ENCODE data around the gene POU2AF2. TPM values are rescaled to one million over a fixed set of nuclear protein-coding genes. Genes with fewer than 3 reads are reported as not detected.

Gene POU2AF2
- polyA plus RNA-seq, 12 donors = 0.14 TPM; not detected in 11

DNA sequence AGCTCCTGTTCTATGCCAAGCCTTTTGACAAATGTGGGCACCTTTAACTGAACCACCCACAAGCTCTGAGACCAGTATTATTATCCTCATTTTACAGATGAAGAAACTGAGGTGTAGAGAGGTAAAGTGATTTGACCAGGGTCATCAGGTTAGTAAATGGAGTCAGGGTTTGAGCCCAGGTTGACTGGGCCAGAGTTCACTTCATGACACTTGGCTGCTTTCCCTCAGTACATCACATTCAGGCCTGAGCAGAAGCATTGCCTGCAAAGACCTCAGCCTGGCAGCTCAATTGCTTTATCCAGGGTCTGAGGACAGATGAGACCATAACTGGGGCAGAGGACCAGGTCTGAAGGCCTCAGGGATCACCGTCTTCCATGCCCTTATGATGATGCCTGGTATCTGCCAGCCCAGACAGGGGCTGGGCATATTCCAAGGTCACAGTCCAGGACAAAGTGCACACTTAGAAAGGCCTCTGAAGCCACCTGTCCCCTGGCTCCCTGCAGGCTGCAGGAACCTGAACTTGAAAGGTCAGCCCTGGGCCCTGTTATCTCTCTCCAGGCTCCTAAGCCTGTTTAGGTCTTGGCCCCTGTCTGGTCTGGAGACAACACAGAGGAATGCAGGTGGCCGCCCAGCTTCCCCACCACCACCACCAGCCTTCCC lies 84.8 kb downstream of the POU2AF2 start:
- DNase-seq = no peak

DNA sequence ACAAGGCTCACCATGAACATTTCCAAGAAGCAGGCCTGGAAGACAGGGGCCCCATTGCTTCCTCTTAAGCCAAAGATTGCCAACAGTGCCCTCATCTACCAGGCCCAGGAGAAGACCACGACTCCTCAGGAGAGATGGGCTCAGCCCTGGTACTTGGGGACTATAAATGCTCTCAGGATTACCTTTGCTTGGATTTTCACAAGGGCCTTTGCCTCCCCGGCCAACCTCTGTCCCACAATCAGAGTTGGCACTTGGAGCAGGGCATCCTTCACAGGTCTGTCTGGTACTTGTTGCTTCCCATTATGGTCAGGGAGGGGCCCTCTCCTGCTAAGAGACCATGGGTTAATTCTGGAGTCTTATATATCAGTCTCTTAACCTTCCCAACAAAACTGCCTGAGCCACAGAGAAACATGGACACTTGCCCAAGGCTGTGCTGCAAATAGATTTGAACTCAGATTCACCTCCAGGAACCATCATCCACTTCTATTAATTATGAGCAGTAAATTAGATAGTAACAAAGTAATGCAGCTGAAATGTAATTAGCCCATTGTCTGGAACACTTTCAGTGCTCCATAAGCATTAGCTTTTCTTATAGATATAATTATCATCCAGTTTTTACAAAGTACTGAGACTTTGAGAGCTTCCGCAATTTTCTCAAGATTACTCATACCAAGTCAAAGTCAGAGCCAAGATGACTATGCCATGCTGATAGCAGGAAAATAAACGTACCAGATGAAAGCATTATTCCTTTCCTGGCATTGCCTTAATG lies 86.4 kb downstream of the POU2AF2 start:
- DNase-seq = no peak

DNA sequence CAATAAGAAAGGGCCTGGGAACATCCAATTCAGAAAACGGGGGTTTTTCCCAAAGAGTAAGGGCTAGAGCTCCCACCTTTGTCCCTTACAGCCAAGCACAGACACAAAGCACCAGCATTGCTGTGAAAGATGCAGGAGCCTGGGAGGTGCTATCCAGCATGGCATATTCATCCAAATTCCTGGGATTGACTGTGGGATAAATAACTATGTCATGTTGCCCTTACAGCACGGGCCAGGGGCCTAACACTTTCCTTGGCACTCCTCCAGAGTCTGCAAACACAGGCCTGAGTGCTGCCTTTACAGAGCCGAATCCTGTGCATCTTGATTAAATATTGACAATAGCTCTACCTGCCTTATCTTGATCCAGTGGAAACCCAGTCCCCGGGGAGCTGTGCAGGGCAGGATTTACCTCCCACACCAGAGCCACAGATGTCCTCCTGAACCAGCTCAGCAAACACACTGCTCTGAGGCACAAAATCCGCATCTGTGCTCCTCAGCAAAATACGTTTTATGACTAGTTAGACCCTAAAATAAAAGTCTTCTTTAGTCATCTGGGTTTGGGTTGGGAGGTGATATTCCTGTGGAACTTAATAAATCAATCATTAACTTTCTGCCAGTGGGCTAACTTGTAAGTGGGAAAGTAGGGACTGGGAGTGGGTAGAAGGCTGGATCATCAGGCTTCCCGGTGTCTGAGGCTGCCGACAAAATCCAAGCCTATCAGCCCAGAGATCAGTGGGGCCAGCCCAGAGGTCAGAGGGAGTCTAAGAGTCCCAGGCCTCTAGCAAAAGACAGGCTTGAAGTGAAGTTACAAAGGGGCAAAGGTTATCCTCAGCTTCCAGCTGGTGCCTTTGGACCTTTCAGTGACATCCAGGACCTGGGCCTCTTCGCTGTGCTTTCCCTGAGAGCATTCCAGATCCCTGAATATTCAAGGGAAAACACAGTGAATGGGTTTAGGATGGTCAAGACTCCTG lies 89.3 kb downstream of the POU2AF2 start:
- DNase-seq = no peak

DNA sequence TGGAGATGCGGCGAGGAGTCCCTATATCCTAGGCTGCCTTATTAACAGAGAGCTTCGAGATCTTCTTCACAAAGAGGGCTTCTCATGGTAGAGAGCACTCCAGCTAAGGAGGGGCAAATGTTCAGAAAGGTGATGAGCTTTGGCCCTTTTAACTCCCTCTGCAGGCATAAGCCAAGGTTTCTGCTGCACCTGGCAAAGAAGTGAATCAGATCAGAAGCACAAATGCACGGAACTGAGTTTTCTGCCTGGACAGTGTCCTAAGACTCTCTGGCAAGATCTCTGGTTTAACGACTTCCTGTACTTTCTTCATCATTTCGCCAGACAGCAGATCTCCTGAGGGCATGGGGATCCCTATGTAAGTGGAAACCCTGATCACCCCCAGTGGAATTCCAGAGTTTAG lies 90.0 kb downstream of the POU2AF2 start:
- DNase-seq = no peak

Other genes starting within 250 kb of the POU2AF2 start
- gene POU2AF3, start 52.8 kb downstream of the POU2AF2 start, polyA plus RNA-seq (ENCODE audit: insufficient read length in 12 of 12) = 10 to 100 TPM in 2 of 12 donors, 1 to 10 TPM in 9, not detected in 1; 2.9 to 12.3 (median 4.9) TPM
- gene POU2AF1, start 133.6 kb downstream of the POU2AF2 start, polyA plus RNA-seq (ENCODE audit: insufficient read length in 12 of 12) = 1 to 10 TPM in 1 of 12 donors, under 1 TPM in 9, not detected in 2; 0.09 to 1.7 (median 0.24) TPM

Measured in muscle of arm (tissue), 12 donors.